Measurements from ENCODE around the gene ERC2. TPM values are rescaled to one million over a fixed set of nuclear protein-coding genes. Genes with fewer than 3 reads are reported as not detected.
A peak's percentile ranks its signal among the peaks of the same experiment; 100 is the strongest.

The ERC2 gene
- total RNA-seq, 1 donor from 2014 or later = 7.4 TPM

- Histone ChIP-seq H3K9ac (ENCODE audit: low read length) (peak overlapping the region; percentile 99), H3K4me3 (ENCODE audit: insufficient read depth, low read depth, low read length) (peak overlapping the region; percentile 87), H3K27ac (ENCODE audit: low read depth, low read length) (peak overlapping the region; percentile 97), H3K9me3 (ENCODE audit: insufficient read depth, low read depth, low read length) (no peaks in the 10 kb centered on the region), H3K27me3 (ENCODE audit: insufficient read depth, low read length) (no peaks in the 10 kb centered on the region), H3K36me3 (ENCODE audit: insufficient read depth, low read length) (no peaks in the 10 kb centered on the region), H3K79me2 (ENCODE audit: insufficient read depth, low read length) (peaks cover 75% of the 10 kb centered on the region), H2AFZ (ENCODE audit: low read depth, low read length) (peak overlapping the region; percentile 11), H3K4me2 (ENCODE audit: low read length) (peak overlapping the region; percentile 97), H3K4me1 (ENCODE audit: insufficient read depth, low read length) (peaks cover 58% of the 10 kb centered on the region), H4K20me1 (ENCODE audit: insufficient read depth, low read length) (no peaks in the 10 kb centered on the region)
- FAIRE-seq (no peak), DNase-seq (ENCODE audit: low read depth) (peak; percentile 76)
- TF ChIP-seq CTCF (IDR thresholded peaks at IDR 0.05; ENCODE audit: insufficient read depth, low read depth, low read length) (no peak), EZH2 (IDR thresholded peaks at IDR 0.05; ENCODE audit: insufficient read depth, low read length) (no peak)
- Mint-ChIP-seq H3K9me3 (ENCODE audit: unreplicated experiment) (no peaks in the 10 kb centered on the region), H3K27me3 (ENCODE audit: low read depth, unreplicated experiment) (peaks cover 1% of the 10 kb centered on the region), H3K27ac (ENCODE audit: unreplicated experiment) (peak overlapping the region; percentile 99), H3K4me1 (ENCODE audit: low read depth, unreplicated experiment) (peaks cover 22% of the 10 kb centered on the region), H3K4me3 (ENCODE audit: unreplicated experiment) (peak overlapping the region; percentile 99), H3K36me3 (ENCODE audit: low read depth, unreplicated experiment) (peaks cover 4% of the 10 kb centered on the region)
Observed at GRCh38 chr3:55486101-55486856, 982.0 kb downstream of the ERC2 start.

- Histone ChIP-seq H3K27ac (ENCODE audit: low read depth, low read length) (peak overlapping the region; percentile 97), H3K4me2 (ENCODE audit: low read length) (peak overlapping the region; percentile 97), H3K9ac (ENCODE audit: low read length) (peak overlapping the region; percentile 99), H3K27me3 (ENCODE audit: insufficient read depth, low read length) (no peaks in the 10 kb centered on the region), H4K20me1 (ENCODE audit: insufficient read depth, low read length) (no peaks in the 10 kb centered on the region), H3K4me3 (ENCODE audit: insufficient read depth, low read depth, low read length) (peak overlapping the region; percentile 87), H3K79me2 (ENCODE audit: insufficient read depth, low read length) (peaks cover 87% of the 10 kb centered on the region), H3K36me3 (ENCODE audit: insufficient read depth, low read length) (peaks cover 2% of the 10 kb centered on the region), H2AFZ (ENCODE audit: low read depth, low read length) (peak overlapping the region; percentile 20), H3K4me1 (ENCODE audit: insufficient read depth, low read length) (peaks cover 47% of the 10 kb centered on the region), H3K9me3 (ENCODE audit: insufficient read depth, low read depth, low read length) (no peaks in the 10 kb centered on the region)
- TF ChIP-seq EZH2 (IDR thresholded peaks at IDR 0.05; ENCODE audit: insufficient read depth, low read length) (no peak), CTCF (IDR thresholded peaks at IDR 0.05; ENCODE audit: insufficient read depth, low read depth, low read length) (peak; percentile 20)
- peaks cover 4% of the 10 kb centered on the region for H3K36me3 Mint-ChIP-seq (ENCODE audit: low read depth, unreplicated experiment)
- no peaks in the 10 kb centered on the region for H3K9me3 Mint-ChIP-seq (ENCODE audit: unreplicated experiment)
- H3K27ac Mint-ChIP-seq (ENCODE audit: unreplicated experiment) = peak overlapping the region; percentile 98
- peak overlapping the region; percentile 99 for H3K4me3 Mint-ChIP-seq (ENCODE audit: unreplicated experiment)
- no peak for FAIRE-seq
- DNase-seq (ENCODE audit: low read depth) = peak; percentile 79
- peaks cover 21% of the 10 kb centered on the region for H3K4me1 Mint-ChIP-seq (ENCODE audit: low read depth, unreplicated experiment)
- H3K27me3 Mint-ChIP-seq (ENCODE audit: low read depth, unreplicated experiment) = peaks cover 1% of the 10 kb centered on the region
Observed at GRCh38 chr3:55484801-55485791, 983.2 kb downstream of the ERC2 start.

Data from astrocyte (in vitro differentiated cells and primary cell).